Cardiac muscle cell (in vitro differentiated cells and primary cell): ENCODE measurements around the gene PARD3. TPM values are rescaled to one million over a fixed set of nuclear protein-coding genes. Genes with fewer than 3 reads are reported as not detected.
A peak's percentile ranks its signal among the peaks of the same experiment; 100 is the strongest.

Experiments used
- DNase-seq, 2 donors: peaks; one replicate each; pipeline versions ENCODE4 v3.0.0 to v3.0.0-alpha.2; 2010 to 2017; ENCODE audit warnings: low read depth in 1 of 2, low spot score in 1 of 2
- H3K27ac ChIP-seq: fragments of 200-600 bp; sonication (generic); 2 replicates; pipeline ENCODE4 v1.5.1; 2016
- H3K27me3 ChIP-seq: fragments of 200-600 bp; sonication (generic); 2 replicates; pipeline ENCODE4 v1.6.0; 2016; ENCODE audit warnings: control low read depth
- H3K36me3 ChIP-seq: fragments of 200-600 bp; sonication (generic); 2 replicates; pipeline ENCODE4 v1.5.1; 2016; ENCODE audit warnings: control low read depth
- H3K4me1 ChIP-seq: fragments of 200-600 bp; sonication (generic); 2 replicates; pipeline ENCODE4 v1.8.1; 2017; ENCODE audit warnings: low read depth, mild to moderate bottlenecking, mixed run types
- H3K4me3 ChIP-seq: fragments of 200-600 bp; sonication (generic); 2 replicates; pipeline ENCODE4 v1.5.1; 2016; ENCODE audit warnings: mild to moderate bottlenecking
- H3K9me3 ChIP-seq: fragments of 200-600 bp; sonication (generic); 2 replicates; pipeline ENCODE4 v1.5.1; 2017; ENCODE audit warnings: low read depth, mild to moderate bottlenecking, control low read depth
- CTCF ChIP-seq: IDR thresholded peaks from 2 replicates; pipeline ENCODE4 v1.5.1; 2012; ENCODE audit warnings: low read depth, mild to moderate bottlenecking, low read length
- polyA plus RNA-seq: library from polyadenylated mRNA; unstranded; fragments of >200 nt; fragmentation: Nextera tagmentation; extraction: Ambion mirVana; gene quantifications from 2 replicates; pipeline ENCODE4 v1.2.1, GENCODE V29; 2016
- total RNA-seq: library from RNA; depleted of rRNA; stranded (reverse); fragments of >200 nt; gene quantifications from 2 replicates; pipeline ENCODE4 v1.2.3, GENCODE V29; 2016

The PARD3 gene
- total and polyA plus RNA-seq, 2 experiments from 2014 or later, result 36.5 to 64.8 TPM

- no peak overlapping the region for H3K4me3 ChIP-seq
- H3K27me3 ChIP-seq, result no peaks in the 10 kb centered on the region
- no peak overlapping the region for H3K27ac ChIP-seq
- peaks cover 22% of the 10 kb centered on the region for H3K4me1 ChIP-seq
- no peak for DNase-seq
- no peaks in the 10 kb centered on the region for H3K36me3 ChIP-seq
- H3K9me3 ChIP-seq, result no peaks in the 10 kb centered on the region
- TF ChIP-seq CTCF, result no peak
Measured at GRCh38 chr10:34677132-34677531, 138.0 kb downstream of the PARD3 start.

GRCh38 chr10:34674176-34674575, 140.9 kb downstream of the PARD3 start:
- no peak for TF ChIP-seq CTCF
- no peaks in the 10 kb centered on the region for H3K9me3 ChIP-seq
- no peak overlapping the region for H3K4me3 ChIP-seq
- H3K4me1 ChIP-seq, result peaks cover 12% of the 10 kb centered on the region
- no peaks in the 10 kb centered on the region for H3K27me3 ChIP-seq
- no peaks in the 10 kb centered on the region for H3K36me3 ChIP-seq
- H3K27ac ChIP-seq, result no peak overlapping the region
- no peak for DNase-seq

- peaks cover 17% of the 10 kb centered on the region for H3K4me1 ChIP-seq
- TF ChIP-seq CTCF, result no peak
- no peak overlapping the region for H3K4me3 ChIP-seq
- DNase-seq, result no peak
- H3K27me3 ChIP-seq, result no peaks in the 10 kb centered on the region
- no peak overlapping the region for H3K27ac ChIP-seq
- no peaks in the 10 kb centered on the region for H3K36me3 ChIP-seq
- H3K9me3 ChIP-seq, result no peaks in the 10 kb centered on the region
Measured at GRCh38 chr10:34670081-34670480, 145.0 kb downstream of the PARD3 start.

GRCh38 chr10:34669079-34669478, 146.0 kb downstream of the PARD3 start:
- no peaks in the 10 kb centered on the region for H3K36me3 ChIP-seq
- TF ChIP-seq CTCF, result no peak
- H3K27me3 ChIP-seq, result no peaks in the 10 kb centered on the region
- no peak for DNase-seq
- H3K4me1 ChIP-seq, result peaks cover 17% of the 10 kb centered on the region
- H3K9me3 ChIP-seq, result no peaks in the 10 kb centered on the region
- H3K27ac ChIP-seq, result no peak overlapping the region
- H3K4me3 ChIP-seq, result no peak overlapping the region

- no peak for DNase-seq
- Histone ChIP-seq H3K4me1 (peaks cover 13% of the 10 kb centered on the region), H3K4me3 (no peak overlapping the region), H3K27me3 (no peaks in the 10 kb centered on the region), H3K36me3 (no peaks in the 10 kb centered on the region), H3K27ac (no peak overlapping the region), H3K9me3 (no peaks in the 10 kb centered on the region)
- no peak for TF ChIP-seq CTCF
Measured at GRCh38 chr10:34667177-34667576, 147.9 kb downstream of the PARD3 start.

- TF ChIP-seq CTCF, result peak; percentile 68
- Histone ChIP-seq H3K27me3 (no peaks in the 10 kb centered on the region), H3K27ac (no peak overlapping the region), H3K4me3 (no peak overlapping the region), H3K9me3 (no peaks in the 10 kb centered on the region), H3K4me1 (peaks cover 13% of the 10 kb centered on the region), H3K36me3 (no peaks in the 10 kb centered on the region)
- DNase-seq, result peak; percentile 59 to 96
Measured at GRCh38 chr10:34666008-34666704, 148.9 kb downstream of the PARD3 start.
